Central memory CD4-positive, alpha-beta T cell (primary cell): Measurements from ENCODE around the gene TDRD1.

Experiments used
- DNase-seq: peaks from one replicate; pipeline ENCODE4 v3.0.0; 2022

TDRD1 gene

DNA sequence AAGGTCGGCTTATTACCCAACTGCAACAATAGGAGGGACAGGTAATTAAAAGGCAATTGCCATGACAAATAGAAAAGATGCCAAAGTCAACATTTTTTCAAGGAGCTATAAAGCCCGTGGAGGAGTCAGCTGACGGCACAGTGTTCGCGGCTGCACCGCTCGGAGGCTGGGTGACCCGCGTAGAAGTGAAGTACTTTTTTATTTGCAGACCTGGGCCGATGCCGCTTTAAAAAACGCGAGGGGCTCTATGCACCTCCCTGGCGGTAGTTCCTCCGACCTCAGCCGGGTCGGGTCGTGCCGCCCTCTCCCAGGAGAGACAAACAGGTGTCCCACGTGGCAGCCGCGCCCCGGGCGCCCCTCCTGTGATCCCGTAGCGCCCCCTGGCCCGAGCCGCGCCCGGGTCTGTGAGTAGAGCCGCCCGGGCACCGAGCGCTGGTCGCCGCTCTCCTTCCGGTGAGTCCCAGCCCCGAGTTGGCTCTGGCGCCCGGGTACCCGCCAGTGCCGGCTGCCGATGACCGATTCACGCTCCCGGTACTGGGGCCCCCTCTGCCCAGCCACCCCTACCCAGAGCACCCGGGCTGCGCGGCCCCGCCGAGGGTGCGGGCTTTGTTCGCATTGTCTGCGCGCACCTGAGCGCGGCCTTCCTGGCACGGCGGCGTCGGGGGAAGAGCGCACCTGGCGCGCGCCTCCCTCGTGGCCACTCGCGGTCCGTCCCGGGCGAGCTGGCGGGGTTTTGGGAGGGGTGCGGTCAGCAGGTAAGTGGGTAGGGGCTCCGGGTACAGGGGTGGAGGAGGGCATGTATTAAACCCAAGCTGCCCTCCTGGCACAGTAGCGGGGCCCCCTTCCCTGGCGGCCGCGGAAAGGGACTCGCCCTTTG is 60.2 kb downstream of the TDRD1 start, which contains the start of gene VWA2:
TSS of gene VWA2 (plus strand) at position 138 of the 877 bp plus-strand sequence. CDS start 9,460 bp downstream, outside the sequence.
- no peak for DNase-seq

DNA sequence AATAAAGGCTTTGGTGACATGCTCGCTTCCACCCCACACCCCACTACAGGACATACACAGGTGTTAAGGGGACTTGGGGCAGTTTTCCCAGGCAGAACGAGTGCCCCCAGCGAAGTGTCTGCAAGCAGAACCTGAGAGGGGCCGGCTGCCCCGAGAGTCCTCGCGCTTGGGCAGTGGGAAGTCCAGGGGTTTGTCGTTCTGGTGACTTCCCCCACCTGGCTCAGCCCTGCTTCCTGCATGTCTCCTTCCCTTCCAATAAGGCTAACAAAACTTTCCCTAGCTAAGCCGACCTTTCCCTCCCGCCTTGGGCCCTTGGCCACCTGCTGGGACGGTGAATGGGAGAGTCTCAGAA is 60.8 kb downstream of the TDRD1 start:
- DNase-seq: no peak

DNA sequence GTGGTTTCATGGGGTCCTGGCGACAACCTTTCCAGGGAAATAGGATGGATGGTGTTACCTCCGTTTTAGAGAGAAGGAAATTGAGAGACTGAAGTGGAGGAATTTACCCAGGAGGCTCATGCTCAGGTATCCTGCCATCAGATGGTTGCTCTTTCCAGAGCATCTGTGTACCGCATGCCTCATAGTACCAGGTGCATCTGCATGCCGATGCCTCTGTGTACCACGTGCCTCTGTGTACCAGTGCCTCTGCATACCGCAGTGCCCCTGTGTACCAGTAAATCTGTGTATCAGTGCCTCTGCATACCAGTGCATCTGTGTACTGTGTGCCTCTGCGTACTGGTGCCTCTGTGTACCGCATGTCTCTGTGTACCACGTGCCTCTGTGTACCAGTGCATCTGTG is 63.1 kb downstream of the TDRD1 start:
- DNase-seq: no peak

DNA sequence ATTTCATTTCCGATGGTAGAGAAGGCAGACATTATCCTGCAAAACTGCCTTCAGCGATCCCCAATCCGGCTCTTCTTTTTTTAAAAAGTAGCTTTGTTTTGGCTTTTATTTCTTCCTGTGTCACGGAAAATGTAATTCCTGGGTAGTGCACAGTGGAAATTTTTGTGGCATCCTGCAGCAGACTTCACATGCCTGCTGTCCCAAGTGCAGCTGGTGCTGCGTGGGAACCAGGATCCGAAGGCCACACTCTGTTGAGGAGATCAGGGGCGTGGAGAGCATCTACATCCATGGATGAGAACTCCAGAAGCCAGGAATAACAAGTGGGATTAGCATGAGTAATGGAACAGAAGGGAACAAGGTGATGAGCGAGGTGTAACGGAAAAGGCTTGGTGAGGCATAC is 64.5 kb downstream of the TDRD1 start:
- no peak for DNase-seq

DNA sequence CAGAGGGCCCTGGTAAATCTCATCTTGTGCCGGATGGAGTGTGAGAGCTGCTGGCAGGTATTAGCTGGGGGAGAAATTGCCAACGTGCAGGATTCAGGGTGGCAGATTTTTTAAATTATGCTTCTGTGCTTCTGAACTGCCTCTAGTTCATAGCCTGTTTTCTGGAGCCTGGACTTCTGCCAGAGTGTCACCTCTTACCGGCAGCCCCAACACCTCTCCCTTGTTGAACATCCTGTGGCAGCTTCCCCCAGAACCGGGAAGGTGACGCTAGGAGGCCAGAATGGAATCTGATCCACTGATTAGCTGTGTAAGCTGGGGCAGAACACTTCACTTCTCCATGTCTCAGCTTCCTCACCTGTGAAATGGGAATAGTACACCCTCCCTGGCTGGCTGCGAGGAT is 65.0 kb downstream of the TDRD1 start:
- no peak for DNase-seq

DNA sequence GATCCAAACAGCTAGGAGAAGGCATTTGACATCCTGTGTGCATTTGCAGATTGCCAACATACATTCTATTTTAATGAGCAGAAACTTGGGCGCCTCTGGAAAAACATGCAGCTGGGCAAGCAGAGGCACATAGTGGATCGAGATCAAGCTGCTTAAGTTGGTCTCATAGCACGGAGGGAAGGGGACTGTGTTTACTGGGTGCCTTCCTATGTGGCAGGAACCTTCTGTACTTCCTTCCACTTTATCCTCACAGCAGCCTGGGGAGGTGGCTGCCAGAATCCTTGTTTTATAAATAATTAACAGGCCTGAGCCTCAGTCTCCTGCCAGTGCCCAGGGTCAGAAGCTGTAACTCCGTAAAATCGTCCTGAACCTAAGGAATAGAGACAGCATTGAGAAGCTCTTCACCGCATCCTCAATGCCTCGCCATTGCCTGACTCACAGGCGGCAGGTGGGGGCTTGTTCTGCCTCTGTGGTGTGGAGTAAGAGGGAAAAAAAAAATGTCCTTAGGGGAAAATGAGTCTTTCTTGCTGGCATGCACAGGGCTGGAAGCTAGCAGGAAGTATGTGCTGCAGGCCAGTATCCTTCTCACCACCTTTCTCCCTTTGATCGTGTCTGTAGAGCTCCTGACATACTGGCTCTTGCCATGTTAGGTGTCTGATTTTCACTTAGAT is 66.1 kb downstream of the TDRD1 start:
- no peak for DNase-seq

DNA sequence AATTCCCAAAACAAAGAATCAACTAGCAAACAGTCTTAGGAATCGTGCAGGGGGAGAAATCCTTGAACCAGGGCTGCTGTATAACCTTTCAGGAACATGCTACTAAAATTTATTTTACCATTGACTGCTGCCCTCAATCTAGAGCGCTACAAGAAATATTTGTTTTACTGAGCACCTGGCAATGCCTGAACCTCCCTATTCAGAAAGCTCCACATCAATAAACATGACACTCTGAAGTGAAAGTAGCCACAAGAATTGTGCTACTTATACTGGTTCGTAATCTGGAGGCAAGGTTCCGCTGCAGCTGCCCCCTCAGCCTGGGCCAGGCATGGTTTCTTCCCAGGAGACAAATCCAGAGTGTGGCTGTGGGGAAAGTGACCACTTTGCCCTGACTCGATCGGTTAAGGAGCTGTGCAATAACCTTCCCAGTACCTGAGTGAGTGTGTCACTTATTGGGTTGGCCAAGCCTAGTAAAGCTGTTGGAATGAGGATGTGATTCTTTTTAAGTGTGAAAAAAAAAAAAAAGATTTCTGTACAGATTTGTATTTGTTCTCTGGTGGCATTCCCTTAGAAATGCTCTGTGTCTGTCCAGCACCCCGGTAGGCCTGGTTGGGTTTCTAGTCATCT is 67.6 kb downstream of the TDRD1 start:
- no peak for DNase-seq

DNA sequence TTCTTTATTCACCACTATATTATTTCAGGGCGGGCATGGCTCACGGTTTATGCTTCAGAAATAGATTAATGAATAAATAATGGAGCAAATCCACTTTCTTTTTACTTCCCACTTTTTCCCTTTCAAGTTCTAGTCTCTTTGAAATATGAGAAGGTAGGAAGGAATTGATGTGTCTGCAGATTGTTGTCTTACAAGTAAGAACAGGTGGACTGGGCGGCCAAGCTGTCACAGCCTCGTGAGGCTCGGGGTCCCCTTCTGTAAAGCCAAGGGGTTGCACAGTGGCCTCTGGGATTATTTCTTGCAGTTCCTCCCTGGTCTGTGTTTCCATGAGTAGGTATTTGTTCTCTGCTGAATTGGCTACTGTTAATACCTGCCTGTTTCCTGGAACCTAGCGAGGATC is 71.1 kb downstream of the TDRD1 start:
- no peak for DNase-seq

DNA sequence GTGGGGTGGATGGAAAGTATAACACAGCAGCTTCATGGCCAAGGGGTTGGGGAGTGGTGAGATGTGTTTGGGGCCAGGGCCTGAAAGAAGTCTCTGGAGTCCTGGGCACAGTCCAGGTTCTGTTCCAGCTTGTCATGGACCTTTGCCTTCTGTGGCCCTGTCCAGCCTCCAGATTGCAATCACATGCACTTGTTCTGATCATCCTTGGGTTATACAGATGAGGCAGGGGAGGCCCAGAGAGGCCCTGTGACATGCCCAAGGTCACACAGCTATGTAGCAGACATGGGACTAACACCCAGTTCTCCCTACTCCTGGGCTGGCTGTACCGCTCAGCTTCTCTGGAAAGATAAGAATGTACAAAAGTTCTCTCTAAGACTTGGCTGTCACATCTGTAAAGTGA is 71.6 kb downstream of the TDRD1 start:
- no peak for DNase-seq

DNA sequence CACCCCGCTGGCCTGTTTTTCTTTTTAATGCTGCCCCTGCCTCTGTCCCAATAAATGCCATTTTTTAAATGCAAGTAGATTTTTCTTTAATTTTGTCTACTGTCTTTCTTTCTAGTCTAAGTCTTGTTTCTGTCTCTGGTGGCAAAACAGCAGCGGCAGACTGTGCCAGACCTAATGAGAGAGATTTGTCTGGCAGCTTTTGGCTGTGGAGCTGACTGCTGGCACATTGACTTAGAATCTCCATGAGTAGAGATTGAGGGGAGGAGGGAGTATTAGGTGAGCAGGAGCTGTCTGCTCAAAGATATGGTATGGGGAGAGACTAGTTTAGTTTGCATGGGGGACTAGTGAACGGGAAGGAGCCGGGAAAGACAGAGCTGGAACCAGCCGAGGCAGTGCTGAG is 72.9 kb downstream of the TDRD1 start:
- no peak for DNase-seq

DNA sequence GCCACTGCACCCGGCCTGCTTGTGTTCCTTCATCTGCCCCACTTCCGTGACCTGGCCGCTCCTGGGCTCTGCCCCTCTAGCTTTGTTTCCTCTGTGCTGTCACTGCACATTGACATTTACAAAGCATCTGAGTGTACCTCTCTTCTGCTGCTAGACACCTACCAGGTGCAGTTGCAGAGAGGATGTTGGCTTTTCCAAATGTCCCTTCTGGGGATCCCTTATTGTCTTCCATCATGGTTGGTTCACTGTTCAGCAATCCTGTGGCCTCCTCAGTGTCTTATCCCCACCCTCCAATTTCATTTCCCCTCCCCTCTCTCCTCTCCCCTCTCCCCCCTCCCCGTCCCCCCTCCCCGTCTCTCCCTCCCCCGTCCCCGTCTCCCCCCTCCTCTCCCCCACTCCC is 73.7 kb downstream of the TDRD1 start:
- DNase-seq: no peak

DNA sequence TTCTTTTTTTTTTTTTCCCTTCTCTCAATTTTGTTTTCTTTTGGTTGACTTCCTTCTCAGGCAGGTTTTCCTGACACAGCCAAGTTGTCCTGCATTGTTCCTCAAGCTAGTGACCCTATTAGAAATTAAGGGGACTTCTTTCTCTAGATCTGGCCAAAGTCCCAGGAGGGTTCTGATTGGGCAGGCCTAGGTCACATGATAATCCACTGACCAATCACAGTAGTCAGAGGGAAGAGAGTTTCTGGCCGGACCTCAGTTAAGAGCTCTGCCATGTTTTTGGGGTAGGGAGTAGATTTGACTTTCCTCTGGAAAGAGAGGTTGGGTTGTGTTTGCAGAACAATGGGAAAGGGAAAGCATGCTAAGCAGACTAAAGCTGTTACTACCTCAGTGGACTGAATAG is 76.1 kb downstream of the TDRD1 start:
- no peak for DNase-seq

DNA sequence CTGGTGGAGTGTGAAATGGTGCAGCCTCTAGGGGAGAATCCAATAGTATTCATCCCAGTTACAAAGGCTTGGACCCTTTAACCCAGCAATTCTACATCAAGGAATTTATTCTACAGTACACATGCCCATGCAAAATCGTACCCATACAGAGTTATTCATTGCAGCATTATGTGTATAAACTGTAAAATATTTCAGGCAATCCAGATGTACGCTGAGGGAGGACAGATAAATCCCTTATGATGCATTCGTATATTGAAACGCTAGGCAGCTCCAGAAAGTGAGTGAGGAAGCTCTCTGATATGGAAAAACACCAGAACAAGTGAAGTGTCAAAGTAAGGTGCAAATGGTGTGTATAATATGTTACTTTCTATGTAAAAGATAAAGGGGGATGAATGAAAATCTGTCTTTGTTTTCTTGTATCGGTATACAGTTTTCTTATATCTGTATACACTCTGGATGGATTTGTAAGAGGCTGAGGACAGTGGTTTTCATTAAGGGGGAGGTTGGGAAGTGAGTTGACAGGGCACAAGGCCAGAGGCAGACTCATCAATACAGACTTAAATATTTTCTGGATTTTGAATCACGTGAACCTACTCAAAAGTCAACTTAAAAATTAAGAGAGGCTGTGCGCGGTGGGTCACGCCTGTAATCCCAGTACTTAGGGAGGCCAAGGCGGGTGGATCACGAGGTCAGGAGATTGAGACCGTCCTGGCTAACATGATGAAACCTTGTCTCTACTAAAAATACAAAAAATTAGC is 77.0 kb downstream of the TDRD1 start:
- DNase-seq: no peak

DNA sequence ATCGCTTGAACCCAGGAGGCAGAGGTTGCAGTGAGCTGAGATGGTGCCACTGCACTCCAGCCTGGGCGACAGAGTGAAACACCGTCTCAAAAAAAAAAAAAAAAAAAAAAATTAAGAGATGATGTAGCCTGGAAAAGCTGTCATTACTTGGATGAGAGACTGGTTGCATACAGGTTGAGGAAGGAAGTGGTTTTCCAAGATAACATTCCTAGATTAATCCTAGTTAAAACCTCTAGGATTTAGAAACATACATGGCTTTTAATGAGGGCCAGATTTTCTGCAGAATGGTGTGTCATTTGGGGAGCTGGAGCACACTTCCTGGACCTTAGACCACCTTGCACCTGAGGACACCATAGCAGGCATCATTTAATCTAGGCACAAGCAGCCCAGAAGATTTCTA is 77.7 kb downstream of the TDRD1 start:
- DNase-seq: no peak

DNA sequence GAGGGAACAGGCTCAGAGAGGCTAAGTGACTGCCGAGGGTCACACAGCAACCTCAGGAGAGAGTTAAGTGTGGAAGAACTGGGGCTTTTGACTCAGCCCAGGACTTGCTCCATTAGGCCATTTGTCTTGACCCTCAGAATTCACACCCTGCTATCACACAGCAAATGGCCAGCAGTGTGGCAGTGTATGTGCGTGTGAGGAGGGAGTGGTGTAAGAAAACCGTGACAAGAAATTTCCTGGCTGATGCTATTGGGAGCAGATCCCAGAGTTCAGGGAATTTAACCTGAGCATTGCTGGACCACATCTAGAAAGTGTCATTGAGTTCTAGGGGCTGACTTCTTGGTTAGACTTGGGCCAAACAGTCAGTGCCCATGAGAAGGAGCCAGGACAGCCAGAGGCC is 78.3 kb downstream of the TDRD1 start:
- no peak for DNase-seq

DNA sequence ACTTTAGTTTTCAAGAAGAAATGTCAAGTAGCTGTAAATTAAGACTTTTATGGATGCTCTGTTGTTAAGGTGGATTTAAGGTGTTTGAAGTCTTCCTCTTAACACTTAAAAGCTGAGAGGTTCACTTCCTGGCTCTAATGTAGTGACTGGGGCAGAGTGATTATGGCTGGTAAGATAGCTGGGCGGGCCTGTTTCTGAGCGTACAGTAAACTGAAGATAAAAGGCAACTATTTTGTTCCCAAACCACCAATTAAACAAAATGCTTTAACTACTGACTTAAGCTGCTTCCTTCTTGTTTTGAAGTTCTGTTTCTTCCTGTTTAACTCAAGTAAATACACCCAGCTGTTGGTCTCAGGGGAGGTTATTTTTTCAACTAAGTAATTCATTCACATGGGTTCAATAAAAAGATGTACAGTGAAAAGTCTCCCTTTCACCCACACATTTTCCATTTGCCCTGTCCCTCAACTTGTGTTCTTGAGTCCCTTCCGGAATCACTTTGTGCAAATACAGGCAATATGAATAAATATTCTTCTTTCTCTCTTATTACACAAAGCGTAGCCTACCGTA is 79.2 kb downstream of the TDRD1 start:
- DNase-seq: no peak

DNA sequence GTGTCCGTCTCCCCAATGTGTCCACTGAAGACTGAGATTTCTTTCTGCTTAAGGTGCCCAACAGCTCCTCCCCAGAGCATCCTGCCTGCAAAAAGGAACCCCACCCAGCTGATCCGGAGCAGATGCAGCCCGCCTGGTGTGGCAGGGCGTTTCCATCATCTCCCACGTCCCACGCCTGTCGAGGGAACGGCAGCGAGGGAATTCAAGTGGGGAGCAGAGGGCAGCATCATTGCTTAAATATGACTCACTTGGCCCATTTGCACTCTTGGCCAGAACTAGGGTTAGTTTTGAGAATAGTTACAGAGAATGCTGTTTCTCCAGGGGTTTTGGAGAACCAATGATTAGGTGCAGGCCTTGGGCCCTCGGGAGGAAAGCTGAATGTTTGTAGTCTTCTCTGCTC is 80.7 kb downstream of the TDRD1 start:
- DNase-seq: no peak

DNA sequence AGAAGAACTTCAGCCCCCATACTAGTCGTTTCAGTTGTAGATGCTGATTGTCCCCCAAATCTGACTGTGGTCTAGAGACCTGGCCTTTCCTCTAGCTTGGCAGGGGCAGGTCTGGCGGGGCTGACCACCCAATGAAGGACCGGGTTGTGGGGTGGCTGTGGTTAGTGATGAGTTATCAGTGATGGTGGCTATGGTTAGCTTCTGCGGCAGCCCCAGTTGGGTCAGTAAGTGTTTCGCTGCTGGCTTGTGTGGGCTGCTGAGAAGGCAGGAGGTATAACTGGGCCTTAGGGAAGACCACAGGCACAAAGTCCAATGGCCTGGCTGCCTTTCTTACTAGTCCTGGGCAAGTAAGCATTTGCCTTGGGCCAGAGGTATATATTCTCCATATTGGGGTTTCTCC is 81.2 kb downstream of the TDRD1 start:
- no peak for DNase-seq

DNA sequence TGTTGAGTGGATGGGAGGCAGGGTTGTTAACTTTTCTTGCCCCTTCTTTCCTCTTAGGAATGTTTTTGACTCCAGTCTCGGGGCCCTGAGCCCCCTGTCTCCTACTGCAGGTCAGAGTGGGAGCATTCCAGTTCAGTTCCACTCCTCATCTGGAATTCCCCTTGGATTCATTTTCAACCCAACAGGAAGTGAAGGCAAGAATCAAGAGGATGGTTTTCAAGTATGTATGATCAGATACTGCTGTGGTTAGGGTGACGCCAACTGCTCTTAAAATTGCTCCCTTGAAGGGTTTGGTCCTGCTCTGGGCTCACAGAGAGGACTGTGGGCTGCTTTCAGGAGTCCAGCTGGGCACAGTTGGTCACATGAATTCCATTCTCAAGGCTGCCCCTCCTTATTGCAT is 81.9 kb downstream of the TDRD1 start:
- DNase-seq: no peak

DNA sequence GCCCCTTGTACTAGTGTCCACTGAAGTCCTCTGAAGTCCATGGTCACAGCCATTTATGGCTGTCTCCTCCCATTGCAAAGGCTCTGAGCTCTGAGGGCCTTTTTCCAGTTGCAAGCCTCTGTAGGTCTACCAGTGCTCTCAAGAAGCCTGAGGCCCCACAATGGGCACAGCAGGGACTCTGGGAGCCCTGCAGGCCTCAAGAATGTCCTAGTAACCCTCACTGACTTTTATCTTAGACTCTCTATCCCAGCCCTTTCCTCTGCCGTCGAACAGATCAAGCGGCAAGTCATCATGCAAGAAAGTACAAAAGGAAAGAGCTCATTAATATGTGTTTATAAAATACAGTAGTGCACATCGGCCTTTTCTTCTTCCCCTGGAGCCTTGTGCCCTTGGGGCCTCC is 83.3 kb downstream of the TDRD1 start:
- DNase-seq: no peak

DNA sequence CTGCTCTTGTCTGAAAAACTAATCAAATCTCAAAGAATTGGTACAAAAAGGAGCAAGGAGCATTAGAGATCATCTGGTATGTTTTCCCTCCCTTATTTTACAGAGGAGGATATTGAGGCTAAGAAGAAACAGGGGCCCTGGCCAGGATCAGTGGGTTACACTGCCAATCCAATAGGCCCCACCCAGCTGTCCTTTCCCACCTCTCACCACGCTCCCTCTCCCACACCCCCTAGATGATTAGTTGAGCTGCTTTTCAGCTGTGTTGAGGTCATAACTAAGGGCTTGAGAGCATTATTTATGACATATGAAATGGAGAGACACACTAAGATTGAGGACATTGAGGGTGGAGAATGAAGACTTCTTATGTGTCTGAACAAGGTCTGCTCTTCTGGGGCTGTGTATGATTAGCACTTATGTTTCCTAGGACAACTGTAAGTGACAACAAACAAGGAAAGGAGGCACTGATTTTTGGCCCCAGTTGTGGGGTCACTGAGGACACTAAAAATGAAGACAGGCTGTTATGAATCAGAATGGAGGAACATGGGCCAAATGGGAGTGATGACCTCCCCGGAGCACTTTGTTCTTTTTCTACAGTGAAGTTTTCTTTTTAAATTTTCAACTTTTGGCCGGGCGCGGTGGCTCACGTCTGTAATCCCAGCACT is 86.4 kb downstream of the TDRD1 start:
- DNase-seq: no peak

DNA sequence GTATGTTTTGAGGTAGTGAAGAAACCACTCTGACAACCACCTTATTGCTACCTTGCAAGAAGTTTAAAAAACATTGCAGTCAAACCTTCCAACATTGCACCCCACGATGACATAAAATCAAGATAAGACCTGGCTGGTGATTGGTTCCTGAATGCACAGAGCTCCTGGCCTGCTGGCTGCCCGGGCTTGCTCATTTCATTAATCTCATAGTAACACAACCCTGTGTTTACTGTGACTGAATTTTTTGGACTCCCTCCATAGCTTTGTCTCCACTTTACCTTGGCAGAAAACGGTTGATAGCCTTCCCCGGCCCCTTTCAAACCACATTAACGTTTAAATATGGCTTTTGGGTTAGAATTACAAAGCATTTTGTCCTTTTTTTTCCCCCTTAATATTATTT is 87.4 kb downstream of the TDRD1 start:
- DNase-seq: no peak
